SH-SY5Y (cell line): ENCODE measurements around the gene SKAP1.

Experiments
- GATA2 ChIP-seq: IDR thresholded peaks from 2 replicates; pipeline ENCODE4 v1.6.1; 2011; ENCODE audit warnings: mild to moderate bottlenecking, low read depth, low read length
- GATA3 ChIP-seq: IDR thresholded peaks from 2 replicates; pipeline ENCODE4 v1.6.1; 2011; ENCODE audit warnings: low read depth, mild to moderate bottlenecking, low read length, moderate library complexity

DNA sequence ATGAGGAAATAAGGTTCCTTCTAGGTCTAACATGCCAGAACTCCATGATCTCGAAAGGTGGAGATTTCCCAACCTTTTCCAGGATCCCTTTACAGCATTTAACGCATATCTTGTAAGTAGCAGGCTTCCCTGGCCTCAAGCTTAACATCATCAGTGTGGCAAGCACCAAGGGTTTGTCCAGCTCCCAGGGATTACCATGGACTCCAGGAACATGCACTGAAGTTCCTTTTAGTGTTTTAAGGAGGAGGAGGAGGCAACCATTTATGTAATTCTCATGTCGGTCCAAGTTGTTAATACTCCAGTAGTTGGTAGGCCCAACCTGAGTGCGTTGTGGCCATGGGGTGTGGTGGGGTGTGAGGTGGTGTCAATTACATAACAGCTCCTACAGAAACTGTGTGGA is 11.8 kb upstream of the SKAP1 start:
- TF ChIP-seq GATA3 (no peak), GATA2 (no peak)
